GOT3 (cell line): ENCODE results near the gene NEURL2.

ENCODE experiments used
- DNase-seq: peaks from one replicate; lab custom pipeline; 2025; ENCODE audit warnings: mixed read lengths; lab: John Stamatoyannopoulos, UW

The NEURL2 gene

DNA sequence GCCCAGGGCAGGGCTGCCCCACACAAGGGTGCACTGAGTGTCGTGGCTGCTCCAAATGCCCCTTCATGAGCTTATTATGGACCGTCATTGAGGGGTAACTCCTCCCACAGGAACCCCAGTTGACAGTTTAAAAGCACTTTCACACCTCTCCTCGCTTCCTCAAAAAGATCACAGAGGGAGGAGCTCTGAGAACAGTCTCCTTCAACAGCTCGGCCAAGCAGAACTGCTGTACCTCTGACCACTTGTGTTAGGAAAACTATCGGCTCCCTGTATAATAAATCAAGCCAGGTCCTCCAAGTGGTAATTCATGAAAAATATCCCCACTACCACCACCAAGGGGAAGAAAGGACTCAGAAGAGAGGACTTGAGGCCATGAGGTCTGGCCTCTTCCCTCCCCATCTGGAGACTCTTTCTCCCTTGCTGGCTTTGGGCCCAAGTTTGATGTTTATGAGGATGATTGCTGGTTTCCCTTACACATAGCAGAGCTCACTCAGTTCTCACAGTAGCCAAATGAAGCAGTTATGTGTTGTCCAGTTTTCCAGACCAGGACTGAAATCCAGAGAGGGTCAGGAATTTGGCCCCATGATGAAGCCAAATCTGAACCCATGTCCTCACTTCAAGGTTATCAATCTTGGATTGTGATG lies 48.7 kb downstream of the NEURL2 start:
- no peak for DNase-seq

DNA sequence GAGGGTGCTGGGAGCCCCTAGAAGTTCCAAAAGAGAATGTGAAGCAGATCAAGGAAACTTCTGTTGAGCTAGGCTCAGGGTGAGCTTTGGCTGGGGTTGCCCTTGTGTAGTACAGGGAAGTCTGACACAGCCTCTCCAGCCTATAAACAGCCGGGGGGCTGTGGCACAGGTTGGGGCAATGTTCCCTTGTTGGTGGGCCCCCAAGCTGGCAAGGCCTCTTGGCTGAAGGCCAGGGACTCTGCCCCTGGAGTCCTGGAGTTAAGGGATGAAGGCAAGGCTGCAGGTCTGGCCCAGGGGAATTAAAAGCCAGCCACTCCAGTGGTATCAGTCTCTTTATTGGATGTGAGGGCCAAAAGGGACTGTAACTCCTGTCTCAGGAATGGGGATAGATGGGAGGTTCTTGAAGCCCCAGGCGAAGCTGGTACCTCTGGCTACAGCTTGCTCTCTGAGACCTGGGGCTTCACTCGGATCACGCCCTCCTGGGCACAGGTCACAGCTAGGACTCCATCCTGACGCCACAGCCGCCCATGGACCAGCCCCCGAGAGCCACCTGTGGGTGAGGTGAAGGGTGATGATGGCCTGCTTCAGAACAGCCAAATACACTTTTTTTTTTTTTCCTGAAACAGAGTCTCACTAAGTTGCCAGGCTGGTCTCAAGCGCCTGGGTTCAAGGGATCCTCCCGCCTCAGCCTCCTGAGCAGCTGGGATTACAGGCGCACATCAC lies 49.4 kb downstream of the NEURL2 start:
- no peak for DNase-seq

DNA sequence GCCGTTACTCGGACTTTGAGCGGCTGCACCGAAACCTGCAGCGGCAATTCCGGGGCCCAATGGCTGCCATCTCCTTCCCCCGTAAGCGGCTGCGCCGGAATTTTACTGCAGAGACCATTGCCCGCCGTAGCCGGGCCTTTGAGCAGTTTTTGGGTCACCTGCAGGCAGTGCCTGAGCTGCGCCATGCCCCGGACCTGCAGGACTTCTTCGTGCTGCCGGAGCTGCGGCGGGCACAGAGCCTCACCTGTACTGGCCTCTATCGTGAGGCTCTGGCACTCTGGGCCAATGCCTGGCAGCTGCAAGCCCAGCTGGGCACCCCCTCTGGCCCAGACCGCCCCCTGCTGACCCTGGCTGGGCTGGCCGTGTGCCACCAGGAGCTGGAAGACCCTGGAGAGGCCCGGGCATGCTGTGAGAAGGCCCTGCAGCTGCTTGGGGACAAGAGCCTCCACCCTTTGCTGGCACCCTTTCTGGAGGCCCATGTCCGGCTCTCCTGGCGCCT lies 50.3 kb downstream of the NEURL2 start:
- no peak for DNase-seq
